CD4-positive, CD25-positive, alpha-beta regulatory T cell (primary cell): Measurements from ENCODE around the gene SECISBP2. TPM values are rescaled to one million over a fixed set of nuclear protein-coding genes. Genes with fewer than 3 reads are reported as not detected.

Source experiments
- ATAC-seq, 2 donors: fragments of 150-1000 bp; cut with Tn5 transposase; one replicate each; pipeline ENCODE4 v1.10.0; 2021; ENCODE audit warnings: low read depth in 2 of 2, moderate number of reproducible peaks in 2 of 2, moderate library complexity in 1 of 2
- DNase-seq, 3 donors: peaks; one replicate each; pipeline versions ENCODE4 v3.0.0 to v3.0.0-alpha.2; 2012 to 2022; ENCODE audit warnings: mixed read lengths in 1 of 3
- H3K27ac ChIP-seq: one replicate; pipeline ENCODE4 v1.7.0; 2013; ENCODE audit warnings: mild to moderate bottlenecking, low read length; ENCODE audit not compliant: insufficient read depth, poor library complexity, severe bottlenecking
- H3K27me3 ChIP-seq: one replicate; pipeline ENCODE4 v1.7.0; 2013; ENCODE audit warnings: low read length; ENCODE audit not compliant: control insufficient read depth, insufficient read depth
- H3K36me3 ChIP-seq: one replicate; pipeline ENCODE4 v1.7.0; 2013; ENCODE audit warnings: mild to moderate bottlenecking, low read length, moderate library complexity; ENCODE audit not compliant: control insufficient read depth, insufficient read depth
- H3K4me1 ChIP-seq: 2 replicates; pipeline ENCODE4 v1.7.0; 2013; ENCODE audit warnings: mild to moderate bottlenecking, low read length; ENCODE audit not compliant: insufficient read depth, control insufficient read depth, poor library complexity, severe bottlenecking
- H3K4me3 ChIP-seq: one replicate; pipeline ENCODE4 v1.7.0; 2013; ENCODE audit warnings: low read depth, mild to moderate bottlenecking, low read length, moderate library complexity
- H3K9me3 ChIP-seq, 2 experiments: 1 replicate in 1 of 2; 2 replicates in 1 of 2; pipeline ENCODE4 v1.7.0; 2013; ENCODE audit warnings: low read length in 2 of 2, mild to moderate bottlenecking in 1 of 2, moderate library complexity in 1 of 2; ENCODE audit not compliant: control insufficient read depth in 2 of 2
- H3K27ac Mint-ChIP-seq, 3 donors: one replicate each; pipeline ENCODE4 v1.8.0; 2020 to 2022; ENCODE audit warnings: mild to moderate bottlenecking in 3 of 3, mixed read lengths in 3 of 3, moderate library complexity in 2 of 3
- H3K27me3 Mint-ChIP-seq: one replicate; pipeline ENCODE4 v1.8.0; 2022; ENCODE audit warnings: mild to moderate bottlenecking, mixed read lengths
- H3K36me3 Mint-ChIP-seq: one replicate; pipeline ENCODE4 v1.8.0; 2020; ENCODE audit warnings: mixed read lengths
- H3K4me1 Mint-ChIP-seq, 4 donors: one replicate each; pipeline ENCODE4 v1.8.0; 2020 to 2022; ENCODE audit warnings: mixed read lengths in 4 of 4, mild to moderate bottlenecking in 1 of 4
- H3K4me3 Mint-ChIP-seq, 4 donors: one replicate each; pipeline ENCODE4 v1.8.0; 2020 to 2022; ENCODE audit warnings: mild to moderate bottlenecking in 4 of 4, mixed read lengths in 4 of 4, moderate library complexity in 3 of 4
- H3K9me3 Mint-ChIP-seq, 7 donors: one replicate each; pipeline ENCODE4 v1.8.0; 2020 to 2022; ENCODE audit warnings: mixed read lengths in 7 of 7, mild to moderate bottlenecking in 3 of 7, moderate library complexity in 2 of 7
- polyA plus RNA-seq, 4 donors: library from polyadenylated mRNA; unstranded; fragments of 300-500 nt; fragmentation: Illumina TruSeq; gene quantifications; one replicate each; pipeline ENCODE4 v1.2.3, GENCODE V29; 2021
- total RNA-seq: library from RNA; stranded (reverse); gene quantifications from one replicate; pipeline ENCODE4 v1.2.3, GENCODE V29; 2022

The SECISBP2 gene
- total and polyA plus RNA-seq, 5 donors from 2014 or later: 19.2 to 129 (median 26.6) TPM

DNA sequence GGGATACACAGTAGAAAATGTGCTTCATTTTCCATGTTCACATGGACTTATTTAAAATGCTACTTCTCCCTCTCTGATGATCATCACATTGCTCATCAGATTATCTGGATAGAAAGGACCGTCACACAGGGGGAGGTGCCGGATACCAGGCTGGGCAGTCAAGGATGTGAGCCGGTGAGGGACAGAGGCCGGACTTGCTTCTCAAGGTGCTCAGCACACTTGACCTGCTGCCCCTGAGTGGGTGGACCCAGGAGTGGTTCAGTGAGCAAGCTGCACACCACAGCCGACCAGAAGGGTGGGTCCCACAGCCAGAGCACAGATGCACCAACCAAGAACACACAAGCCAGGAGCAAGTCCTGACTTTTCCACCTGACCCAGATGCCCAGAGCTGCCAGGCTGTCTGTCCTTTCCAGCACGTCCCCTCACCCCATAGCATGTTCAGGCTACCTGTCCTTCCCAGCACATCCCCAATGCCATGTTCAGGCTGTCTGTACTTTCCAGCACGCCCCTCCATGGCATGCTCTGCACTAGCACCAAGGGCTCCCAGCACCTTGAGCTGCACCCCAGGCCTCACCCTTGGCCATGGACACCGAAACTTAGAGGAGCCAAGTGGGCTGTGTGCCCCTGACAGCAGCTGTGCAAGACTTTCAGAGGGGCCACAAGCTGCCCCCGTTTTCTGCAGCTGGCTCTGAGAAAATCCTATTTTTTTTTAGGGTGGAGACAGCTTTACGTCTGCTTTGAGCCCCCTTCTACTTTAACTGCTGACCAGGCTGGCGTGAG lies 77.8 kb downstream of the SECISBP2 start:
- peaks cover 67% of the 10 kb centered on the region for H3K36me3 Mint-ChIP-seq
- no peak for ATAC-seq

DNA sequence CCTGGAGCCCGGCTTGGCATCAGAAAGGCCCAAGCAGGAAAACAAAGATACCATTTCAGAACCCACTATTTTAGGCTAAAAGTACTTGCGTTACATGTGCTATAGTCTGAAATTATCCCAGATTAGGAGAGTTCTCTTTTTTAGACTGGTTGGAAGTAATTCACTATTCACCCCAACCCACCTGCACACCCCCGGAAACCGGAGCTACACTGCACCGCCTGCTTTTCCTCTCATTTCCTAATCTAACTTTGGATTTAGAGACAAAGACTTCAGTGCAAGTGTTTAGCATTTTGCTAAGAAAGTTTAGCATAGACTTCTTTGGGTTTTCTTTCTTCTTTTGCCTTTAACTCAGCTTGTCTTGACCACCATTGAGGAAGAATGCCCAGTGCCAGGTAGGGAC lies 79.2 kb downstream of the SECISBP2 start:
- Mint-ChIP-seq H3K9me3 (no peaks in the 10 kb centered on the region), H3K4me1 (peaks cover 4 to 19% (median 11%) of the 10 kb centered on the region in 4 donors), H3K36me3 (peaks cover 68% of the 10 kb centered on the region), H3K4me3 (no peak overlapping the region), H3K27me3 (no peaks in the 10 kb centered on the region), H3K27ac (no peak overlapping the region)
- DNase-seq (no peak), ATAC-seq (no peak)
- no peak overlapping the region for H3K4me3 ChIP-seq
- no peaks in the 10 kb centered on the region for H3K4me1 ChIP-seq
- H3K36me3 ChIP-seq: peaks cover 97% of the 10 kb centered on the region
- no peak overlapping the region for H3K27ac ChIP-seq
- no peaks in the 10 kb centered on the region for H3K9me3 ChIP-seq
- H3K27me3 ChIP-seq: no peaks in the 10 kb centered on the region

More for the DNA sequence above, 77.8 kb downstream of the SECISBP2 start:
- peaks cover 97% of the 10 kb centered on the region for H3K36me3 ChIP-seq
- peaks cover 4 to 15% (median 8%) of the 10 kb centered on the region in 4 donors for H3K4me1 Mint-ChIP-seq
- no peak for DNase-seq
- H3K27ac Mint-ChIP-seq: no peak overlapping the region
- H3K4me3 ChIP-seq: no peak overlapping the region
- no peaks in the 10 kb centered on the region for H3K27me3 Mint-ChIP-seq
- H3K9me3 Mint-ChIP-seq: no peaks in the 10 kb centered on the region
- no peak overlapping the region for H3K27ac ChIP-seq
- H3K4me1 ChIP-seq: no peaks in the 10 kb centered on the region
- H3K9me3 ChIP-seq: no peaks in the 10 kb centered on the region
- H3K27me3 ChIP-seq: no peaks in the 10 kb centered on the region
- H3K4me3 Mint-ChIP-seq: no peak overlapping the region

DNA sequence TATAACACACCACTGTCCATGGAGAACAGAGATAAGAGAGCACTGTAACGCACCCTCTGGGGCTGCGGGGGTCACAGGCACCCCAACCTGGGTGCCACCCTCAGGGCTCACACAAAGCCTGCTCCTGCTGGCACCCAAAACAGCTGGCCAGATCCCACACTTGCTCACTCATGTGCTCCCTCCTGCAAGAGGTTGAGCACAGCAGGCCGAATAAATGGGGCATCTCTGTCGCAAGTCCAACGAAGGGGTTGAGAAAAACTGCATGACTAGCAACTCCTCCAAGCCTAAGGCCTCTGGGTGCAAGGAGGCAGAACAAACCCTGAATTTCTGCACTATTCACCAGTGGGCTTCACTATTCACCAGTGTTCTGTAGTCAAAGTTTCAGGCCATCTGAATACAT lies 80.3 kb downstream of the SECISBP2 start:
- H3K27ac Mint-ChIP-seq: no peak overlapping the region

DNA sequence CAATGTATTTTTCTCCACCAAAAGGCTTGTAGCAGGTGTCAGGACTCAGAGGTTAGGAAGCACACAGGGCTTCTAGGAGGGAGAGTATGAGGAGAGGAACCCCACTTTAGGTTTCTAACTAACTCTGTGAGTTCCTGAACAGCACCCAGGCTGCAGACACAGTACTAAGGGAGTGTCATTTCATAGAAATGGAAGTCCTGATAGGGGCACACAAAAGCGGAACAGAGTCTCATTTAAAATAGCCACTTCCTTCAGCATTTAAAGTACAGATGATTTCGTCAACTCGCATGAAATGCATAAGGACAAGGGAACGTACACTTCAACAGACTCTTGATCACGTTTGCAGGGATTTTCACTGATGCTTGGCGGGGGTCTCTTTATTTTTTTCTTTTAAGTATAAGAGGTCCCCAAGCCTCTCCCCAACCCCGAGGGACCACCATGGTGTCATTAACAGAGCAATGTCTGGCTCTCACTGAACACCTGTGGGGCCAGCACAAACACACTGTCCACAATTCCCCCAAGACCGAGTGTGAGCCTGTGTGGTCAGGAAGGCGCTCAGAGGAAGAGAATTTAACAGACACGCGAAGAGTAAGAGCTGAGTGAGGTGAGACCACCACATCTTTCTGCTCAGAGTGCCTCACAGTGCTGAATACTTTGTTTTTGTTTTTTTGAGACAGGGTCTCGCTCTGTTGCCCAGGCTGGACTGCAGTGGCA lies 82.3 kb downstream of the SECISBP2 start:
- H3K4me3 ChIP-seq: no peak overlapping the region
- peaks cover 98% of the 10 kb centered on the region for H3K36me3 ChIP-seq
- no peaks in the 10 kb centered on the region for H3K9me3 Mint-ChIP-seq
- H3K4me1 Mint-ChIP-seq: peaks cover 1 to 26% (median 9%) of the 10 kb centered on the region in 4 donors
- H3K27ac ChIP-seq: no peak overlapping the region
- no peaks in the 10 kb centered on the region for H3K27me3 ChIP-seq
- peaks cover 43% of the 10 kb centered on the region for H3K36me3 Mint-ChIP-seq
- H3K4me1 ChIP-seq: no peaks in the 10 kb centered on the region
- peak overlapping the region; percentile 20 to 96 (median 87) for H3K27ac Mint-ChIP-seq
- no peak for DNase-seq
- no peak overlapping the region for H3K4me3 Mint-ChIP-seq
- no peaks in the 10 kb centered on the region for H3K27me3 Mint-ChIP-seq
- peak; percentile 25 to 43 for ATAC-seq
- H3K9me3 ChIP-seq: no peaks in the 10 kb centered on the region

More for the DNA sequence above, 80.3 kb downstream of the SECISBP2 start:
- Histone ChIP-seq H3K4me1 (no peaks in the 10 kb centered on the region), H3K36me3 (peaks cover 97% of the 10 kb centered on the region), H3K27ac (no peak overlapping the region), H3K27me3 (no peaks in the 10 kb centered on the region), H3K4me3 (no peak overlapping the region), H3K9me3 (no peaks in the 10 kb centered on the region)
- no peaks in the 10 kb centered on the region for H3K9me3 Mint-ChIP-seq
- peaks cover 4 to 19% (median 9%) of the 10 kb centered on the region in 4 donors for H3K4me1 Mint-ChIP-seq
- H3K4me3 Mint-ChIP-seq: no peak overlapping the region
- DNase-seq (no peak), ATAC-seq (no peak)
- H3K27me3 Mint-ChIP-seq: no peaks in the 10 kb centered on the region
- peaks cover 58% of the 10 kb centered on the region for H3K36me3 Mint-ChIP-seq

DNA sequence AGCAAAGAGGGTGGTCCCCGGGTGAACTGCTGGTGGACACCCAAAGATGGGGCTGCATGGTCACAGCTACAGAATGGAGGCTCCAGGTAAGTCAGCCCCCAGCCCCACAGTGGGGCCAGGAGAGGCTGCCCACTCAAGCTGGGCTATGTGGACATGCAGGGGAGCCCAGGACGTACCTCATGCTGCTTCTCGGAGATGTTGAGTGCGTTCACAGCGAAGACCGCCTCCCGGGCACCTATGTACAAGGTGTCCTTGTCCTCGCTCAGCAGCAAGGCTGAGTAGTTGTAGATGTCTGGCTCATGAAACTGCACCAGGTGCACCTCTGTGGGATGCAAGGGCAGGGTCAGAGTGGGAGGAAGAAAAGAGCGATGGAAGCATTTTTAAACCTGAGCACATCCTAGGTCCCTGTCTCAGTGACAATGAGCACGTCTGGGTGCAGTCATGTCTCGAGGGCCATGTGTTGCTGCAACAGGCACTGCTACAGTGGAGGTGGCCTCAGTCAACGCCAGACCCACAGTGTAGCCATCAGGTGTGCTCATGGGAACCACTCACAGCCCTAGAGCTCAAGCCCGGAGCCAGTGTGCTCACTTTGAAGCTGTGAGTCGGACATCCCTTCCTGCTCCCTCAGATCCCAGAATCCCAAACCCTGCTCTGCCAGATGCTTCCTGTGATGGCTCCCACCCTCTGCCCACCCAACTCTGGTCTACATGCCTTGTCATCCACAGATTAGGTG lies 84.6 kb downstream of the SECISBP2 start:
- Mint-ChIP-seq H3K4me3 (no peak overlapping the region), H3K27me3 (no peaks in the 10 kb centered on the region), H3K36me3 (peaks cover 51% of the 10 kb centered on the region), H3K4me1 (peaks cover 12 to 49% (median 27%) of the 10 kb centered on the region in 4 donors), H3K9me3 (peaks cover 0 to 5% (median 3%) of the 10 kb centered on the region in 7 donors), H3K27ac (peak overlapping the region in 1 of 3 donors; percentile 69)
- Histone ChIP-seq H3K27me3 (no peaks in the 10 kb centered on the region), H3K9me3 (no peaks in the 10 kb centered on the region), H3K27ac (no peak overlapping the region), H3K4me3 (no peak overlapping the region), H3K4me1 (peaks cover 21% of the 10 kb centered on the region), H3K36me3 (peaks cover 84% of the 10 kb centered on the region)
- ATAC-seq: no peak
- DNase-seq: no peak

DNA sequence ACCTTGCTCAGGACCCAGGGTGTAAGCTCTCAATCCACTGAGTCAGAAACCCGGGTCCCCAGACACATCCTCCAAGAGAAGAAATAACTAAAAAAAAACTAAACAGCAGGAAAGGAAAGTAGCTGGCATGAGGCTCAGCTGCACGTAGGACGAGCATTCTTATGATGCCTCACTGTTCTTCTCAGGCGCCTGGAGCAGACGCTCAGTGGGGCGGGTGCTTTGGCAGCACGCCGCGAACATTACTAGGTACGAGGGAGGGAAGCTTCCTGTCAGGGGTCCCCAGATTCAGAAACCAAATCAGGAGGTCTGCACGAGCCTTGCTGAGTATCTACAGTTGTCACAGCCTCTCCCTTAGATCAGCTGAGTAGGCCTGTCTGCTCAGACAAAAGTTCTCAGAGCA lies 85.8 kb downstream of the SECISBP2 start:
- Mint-ChIP-seq H3K27ac (peak overlapping the region in 2 of 3 donors; percentile 48 to 71), H3K4me1 (peaks cover 22 to 61% (median 38%) of the 10 kb centered on the region in 4 donors), H3K36me3 (peaks cover 45% of the 10 kb centered on the region), H3K9me3 (peaks cover 0 to 5% (median 3%) of the 10 kb centered on the region in 7 donors), H3K27me3 (no peaks in the 10 kb centered on the region), H3K4me3 (peak overlapping the region in 1 of 4 donors; percentile 44)
- no peaks in the 10 kb centered on the region for H3K9me3 ChIP-seq
- H3K4me1 ChIP-seq: peaks cover 33% of the 10 kb centered on the region
- ATAC-seq: no peak
- no peak overlapping the region for H3K27ac ChIP-seq
- DNase-seq: no peak
- peaks cover 73% of the 10 kb centered on the region for H3K36me3 ChIP-seq
- no peaks in the 10 kb centered on the region for H3K27me3 ChIP-seq
- no peak overlapping the region for H3K4me3 ChIP-seq

DNA sequence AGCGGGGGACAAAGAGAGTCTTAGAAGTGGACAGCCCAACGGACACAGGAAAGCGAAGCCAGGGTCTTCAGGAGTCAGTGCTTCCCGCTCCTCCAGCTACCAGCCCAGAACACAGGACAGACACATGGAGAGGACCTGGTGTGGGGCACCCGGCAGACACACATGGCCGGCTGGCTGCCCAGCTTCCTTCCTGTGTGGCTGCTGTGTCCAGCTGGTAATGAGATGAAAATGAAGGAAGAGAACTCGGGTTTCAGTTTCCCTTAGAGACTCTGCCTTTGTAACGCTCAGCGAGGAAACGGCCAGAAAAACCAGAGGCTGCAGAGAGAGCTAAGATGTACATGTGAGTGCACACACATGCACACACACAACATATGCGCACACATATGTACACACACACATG lies 87.5 kb downstream of the SECISBP2 start:
- Mint-ChIP-seq H3K27me3 (no peaks in the 10 kb centered on the region), H3K27ac (peak overlapping the region; percentile 89 to 99 (median 91)), H3K4me1 (peaks cover 27 to 65% (median 49%) of the 10 kb centered on the region in 4 donors), H3K4me3 (peak overlapping the region in 2 of 4 donors; percentile 39 to 64), H3K9me3 (peaks cover 0 to 5% (median 3%) of the 10 kb centered on the region in 7 donors), H3K36me3 (peaks cover 44% of the 10 kb centered on the region)
- no peak for ATAC-seq
- peak in 1 of 3 donors; percentile 39 for DNase-seq
- peak overlapping the region; percentile 53 for H3K27ac ChIP-seq
- H3K4me3 ChIP-seq: peak overlapping the region; percentile 13
- H3K4me1 ChIP-seq: peaks cover 51% of the 10 kb centered on the region
- peaks cover 58% of the 10 kb centered on the region for H3K36me3 ChIP-seq
- no peaks in the 10 kb centered on the region for H3K27me3 ChIP-seq
- no peaks in the 10 kb centered on the region for H3K9me3 ChIP-seq
